GM18867 (cell line): ENCODE measurements around the gene TAOK3.
"Not testable (repeated sequence)": the region's sequence is repeated elsewhere in the genome, so short reads cannot be mapped to it uniquely, and the experiment has no call there.

Source experiments
- ATAC-seq: cut with Tn5 transposase; IDR thresholded peaks from one replicate; pipeline ENCODE4 v1.9.1; 2021; ENCODE audit warnings: mild to moderate bottlenecking, moderate library complexity; ENCODE audit not compliant: unreplicated experiment

TAOK3 gene

GRCh38 chr12:118344829-118345228, 27.9 kb downstream of the TAOK3 start:
- no peak for ATAC-seq

GRCh38 chr12:118342090-118342489, 30.6 kb downstream of the TAOK3 start:
- no peak for ATAC-seq

GRCh38 chr12:118337194-118337838, 35.4 kb downstream of the TAOK3 start:
- no peak for ATAC-seq

GRCh38 chr12:118336123-118336522, 36.6 kb downstream of the TAOK3 start:
- ATAC-seq: no peak

GRCh38 chr12:118334939-118335567, 37.7 kb downstream of the TAOK3 start:
- no peak for ATAC-seq

- ATAC-seq: no peak
Observed at GRCh38 chr12:118334241-118334640, 38.5 kb downstream of the TAOK3 start.

- ATAC-seq: no peak
Observed at GRCh38 chr12:118332511-118332910, 40.2 kb downstream of the TAOK3 start.

- ATAC-seq: peak; percentile 85
Observed at GRCh38 chr12:118330421-118331018, 42.2 kb downstream of the TAOK3 start.

GRCh38 chr12:118328486-118329330, 44.0 kb downstream of the TAOK3 start:
- no peak for ATAC-seq

GRCh38 chr12:118327391-118327790, 45.3 kb downstream of the TAOK3 start:
- no peak for ATAC-seq

GRCh38 chr12:118326991-118327390, 45.7 kb downstream of the TAOK3 start:
- no peak for ATAC-seq

GRCh38 chr12:118325081-118325480, 47.6 kb downstream of the TAOK3 start:
- no peak for ATAC-seq

GRCh38 chr12:118319627-118320026, 53.1 kb downstream of the TAOK3 start:
- no peak for ATAC-seq

GRCh38 chr12:118318744-118319143, 54.0 kb downstream of the TAOK3 start:
- ATAC-seq: no peak

- ATAC-seq: no peak
Observed at GRCh38 chr12:118317729-118318128, 55.0 kb downstream of the TAOK3 start.

- no peak for ATAC-seq
Observed at GRCh38 chr12:118315821-118316220, 56.9 kb downstream of the TAOK3 start.

- peak; percentile 79 for ATAC-seq
Observed at GRCh38 chr12:118312578-118312977, 60.1 kb downstream of the TAOK3 start.

- no peak for ATAC-seq
Observed at GRCh38 chr12:118311666-118312065, 61.0 kb downstream of the TAOK3 start.

GRCh38 chr12:118310320-118310719, 62.4 kb downstream of the TAOK3 start:
- ATAC-seq: no peak

GRCh38 chr12:118308006-118308405, 64.7 kb downstream of the TAOK3 start:
- not testable (repeated sequence) for ATAC-seq
